T47D (cell line): ENCODE results near the gene PCK1.

Experiments used
- DNase-seq, 2 experiments: peaks; one replicate each; pipeline versions ENCODE4 v3.0.0 to v3.0.0-alpha.2; 2011 to 2012; ENCODE audit warnings: low read depth in 1 of 2, low spot score in 1 of 2
- JUND ChIP-seq: IDR thresholded peaks from 2 replicates; pipeline ENCODE4 v1.6.1; 2012; ENCODE audit warnings: low read depth
- in situ Hi-C: cut with HindIII; loops from 2 replicates; pipeline ENCODE4 v1.10.0; 2016; ENCODE audit warnings: low sequenced_read_pairs, low pct_unique_long_range_greater_than_20kb

The PCK1 gene

GRCh38 chr20:57583289-57584257 lies 22.7 kb downstream of the PCK1 start:
- in situ Hi-C loops = no loop called here
- DNase-seq = no peak
- TF ChIP-seq JUND = no peak

- TF ChIP-seq JUND = no peak
- in situ Hi-C loops = no loop called here
- DNase-seq = no peak
Observed at GRCh38 chr20:57584768-57585461, 24.0 kb downstream of the PCK1 start.

DNA sequence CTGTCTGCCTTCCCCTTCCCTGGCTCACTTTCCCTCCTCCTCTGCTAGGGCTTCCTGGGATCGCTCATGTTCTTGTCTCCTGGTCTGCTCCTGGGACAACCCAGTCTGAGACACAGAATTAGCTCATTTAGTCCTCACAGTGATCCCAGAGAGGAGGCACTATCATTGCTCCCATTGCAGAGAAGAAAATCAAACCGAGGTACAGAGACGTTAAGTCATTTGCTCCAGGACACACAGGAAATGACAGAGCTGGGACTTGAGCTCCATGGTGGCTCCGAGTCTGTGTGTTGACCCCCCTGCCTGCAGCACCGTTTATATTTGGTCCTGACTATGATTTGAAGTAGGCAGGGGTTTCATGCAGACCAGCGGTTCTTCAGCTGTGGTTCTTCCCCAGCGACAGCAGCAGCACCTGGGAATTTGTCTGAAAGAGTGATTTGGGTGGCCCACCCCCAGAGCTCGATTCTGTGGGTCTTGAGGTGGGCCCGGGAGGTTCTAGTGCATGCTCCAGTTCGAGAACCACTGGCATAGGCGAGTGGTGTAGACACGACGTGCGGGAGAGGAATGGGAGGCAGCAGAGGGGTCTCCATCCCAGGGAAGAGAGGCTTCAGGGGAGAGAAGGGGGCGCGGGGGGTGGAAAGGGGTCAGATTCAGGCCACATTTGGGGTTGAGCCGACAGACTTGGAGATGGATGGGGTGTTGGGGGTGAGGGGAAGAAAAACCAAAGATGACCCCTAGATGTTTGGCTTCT lies 24.7 kb downstream of the PCK1 start:
- in situ Hi-C loops = no loop called here
- DNase-seq = no peak
- no peak for TF ChIP-seq JUND

DNA sequence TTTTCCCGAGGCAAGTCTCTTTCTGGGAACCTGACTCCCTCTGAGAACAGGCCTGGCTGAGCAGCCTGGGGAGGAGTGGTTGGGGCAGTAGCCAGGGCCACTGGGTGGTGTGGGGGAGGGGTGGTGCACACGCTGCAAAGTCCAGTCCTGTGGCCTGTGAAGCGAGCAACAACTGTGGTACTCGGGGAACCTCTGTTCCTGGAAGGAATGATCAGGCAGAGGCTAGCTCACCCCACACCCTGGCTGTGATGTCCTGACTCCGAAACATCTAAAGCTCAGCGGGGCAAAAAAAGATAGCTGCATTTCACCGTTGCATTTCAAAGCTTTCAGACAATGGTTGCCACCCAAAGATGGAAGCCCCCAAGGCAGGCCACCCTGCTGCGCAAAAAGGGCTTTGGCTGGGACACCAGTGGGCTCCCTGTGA lies 25.5 kb downstream of the PCK1 start:
- in situ Hi-C loops = no loop called here
- no peak for TF ChIP-seq JUND
- peak in 1 of 2 experiments; percentile 37 for DNase-seq

DNA sequence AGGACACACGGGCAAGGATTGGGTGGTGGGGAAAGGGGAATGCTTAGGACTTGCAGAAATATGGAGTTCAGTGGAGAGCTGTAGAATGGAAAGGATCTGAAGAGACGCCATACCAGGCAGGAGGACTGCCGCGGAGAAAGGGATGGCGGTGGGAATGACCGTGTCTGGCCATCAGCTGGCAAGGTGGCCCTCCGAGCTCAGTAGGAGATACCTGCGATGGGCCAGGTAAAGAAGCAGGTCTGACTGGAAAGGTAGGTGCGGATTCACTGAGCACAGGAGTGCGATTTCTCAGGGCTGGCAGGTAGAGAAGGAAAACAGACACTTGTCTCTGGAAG lies 26.0 kb downstream of the PCK1 start:
- DNase-seq = no peak
- TF ChIP-seq JUND = no peak
- in situ Hi-C loops = no loop called here

- TF ChIP-seq JUND = no peak
- in situ Hi-C loops = no loop called here
- DNase-seq = no peak
Observed at GRCh38 chr20:57587278-57587988, 26.5 kb downstream of the PCK1 start.

- no peak for TF ChIP-seq JUND
- in situ Hi-C loops = no loop called here
- no peak for DNase-seq
Observed at GRCh38 chr20:57587989-57588377, 27.1 kb downstream of the PCK1 start.

- no peak for DNase-seq
- in situ Hi-C loops = no loop called here
Observed at GRCh38 chr20:57588596-57588995, 27.7 kb downstream of the PCK1 start.

DNA sequence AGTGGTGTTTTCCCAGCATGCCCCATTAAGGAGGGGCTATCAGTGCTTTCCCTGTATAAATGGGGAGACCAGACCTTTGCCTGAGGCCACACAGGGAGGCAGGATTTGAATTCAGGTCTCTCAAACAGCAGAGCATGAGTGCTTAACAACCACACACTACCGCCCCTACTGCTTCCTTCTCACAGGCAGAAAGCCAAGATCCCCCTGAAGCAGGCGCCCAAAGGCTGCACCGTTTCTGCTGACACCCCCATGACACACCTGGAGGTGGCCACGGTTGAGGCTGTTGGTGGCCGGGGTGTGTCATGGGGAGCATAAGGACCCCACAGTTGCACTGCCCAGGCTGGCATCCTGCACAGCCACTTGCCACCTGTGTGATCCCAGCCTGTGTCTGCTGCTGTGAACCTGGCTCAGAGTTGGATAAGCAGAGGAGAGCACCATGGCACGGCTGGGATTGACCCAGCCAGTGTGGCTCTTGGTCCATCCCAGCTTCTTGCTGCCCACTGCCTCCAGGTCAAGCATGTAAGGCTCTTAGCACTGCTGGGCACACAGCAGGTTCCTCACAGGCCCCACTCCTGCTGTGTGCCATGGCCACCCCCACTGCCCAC lies 28.3 kb downstream of the PCK1 start:
- no peak for TF ChIP-seq JUND
- no peak for DNase-seq
- in situ Hi-C loops = no loop called here

More at GRCh38 chr20:57588596-57588995, 27.7 kb downstream of the PCK1 start:
- no peak for TF ChIP-seq JUND

DNA sequence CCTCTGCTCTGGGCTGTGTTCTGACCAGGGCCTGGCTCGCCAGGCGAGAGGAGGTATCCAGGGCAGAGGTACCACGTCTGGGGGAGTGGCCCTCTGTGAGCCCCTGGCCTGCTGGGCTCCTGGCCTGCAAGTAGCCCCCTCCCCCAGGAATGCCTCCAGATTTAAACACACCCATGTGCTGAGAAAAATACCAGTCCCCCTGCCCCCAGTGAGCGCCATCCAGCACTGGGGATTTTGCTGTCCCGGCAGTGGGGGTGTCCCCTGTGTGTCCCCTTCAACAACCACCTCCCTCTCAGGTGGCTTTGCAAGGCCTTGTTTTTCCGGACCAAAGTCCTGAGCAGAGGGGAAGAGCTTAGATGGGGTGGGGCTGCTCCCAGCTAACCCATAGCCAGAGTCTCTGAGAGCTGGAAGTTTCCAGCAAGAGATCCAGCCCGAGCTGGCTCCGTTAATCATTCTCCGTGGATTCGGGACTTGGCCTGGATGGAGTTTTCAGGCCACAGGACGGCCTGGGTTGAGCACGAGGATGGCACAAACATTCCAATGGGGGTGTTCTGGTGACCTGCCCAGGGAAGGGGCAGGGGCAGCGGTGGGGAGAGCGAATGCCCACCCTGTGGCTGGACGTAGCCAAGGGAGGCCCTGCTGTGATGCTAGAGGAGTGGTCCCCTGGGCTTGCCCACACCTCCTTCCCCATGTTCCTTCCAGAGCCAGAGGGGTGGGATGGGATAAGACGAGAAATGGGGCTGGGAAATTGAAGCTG lies 29.0 kb downstream of the PCK1 start:
- in situ Hi-C loops = no loop called here
- no peak for TF ChIP-seq JUND
- DNase-seq = no peak
